Measurements from ENCODE around the gene ETV3L.

ETV3L gene

GRCh38 chr1:157099633-157100009 is at the start of gene ETV3L:
Gene ETV3L, minus strand, starts transcription at chr1:157099808. Its CDS starts 285 bp downstream, at chr1:157099523.
- no peak for TF ChIP-seq CTCF (conservative IDR thresholded peaks at IDR 0.05)
- H3K27ac ChIP-seq, result no peak within 1 kb of the TSS

- TF ChIP-seq CTCF (conservative IDR thresholded peaks at IDR 0.05), result no peak
- H3K27ac ChIP-seq, result no peak overlapping the region
Measured at GRCh38 chr1:157147906-157148700, 48.5 kb upstream of the ETV3L start.

- H3K27ac ChIP-seq, result no peak overlapping the region
- no peak for TF ChIP-seq CTCF (conservative IDR thresholded peaks at IDR 0.05)
Measured at GRCh38 chr1:157147037-157147436, 47.4 kb upstream of the ETV3L start.

GRCh38 chr1:157146244-157146643 is 46.6 kb upstream of the ETV3L start:
- no peak overlapping the region for H3K27ac ChIP-seq
- no peak for TF ChIP-seq CTCF (conservative IDR thresholded peaks at IDR 0.05)

- no peak for TF ChIP-seq CTCF (conservative IDR thresholded peaks at IDR 0.05)
- H3K27ac ChIP-seq, result no peak overlapping the region
Measured at GRCh38 chr1:157145076-157145475, 45.5 kb upstream of the ETV3L start.

- no peak for TF ChIP-seq CTCF (conservative IDR thresholded peaks at IDR 0.05)
- H3K27ac ChIP-seq, result no peak overlapping the region
Measured at GRCh38 chr1:157144509-157144908, 44.9 kb upstream of the ETV3L start.

- H3K27ac ChIP-seq, result no peak overlapping the region
- no peak for TF ChIP-seq CTCF (conservative IDR thresholded peaks at IDR 0.05)
Measured at GRCh38 chr1:157142765-157143423, 43.3 kb upstream of the ETV3L start.

Data from VCaP (cell line).